Stimulated activated CD8-positive, alpha-beta memory T cell treated with anti-CD3 and anti-CD28 coated beads, Interleukin-2, amount 100 ng/mL, for 48 hours (primary cell): ENCODE data around the gene ZNRF1.

Experiments
- DNase-seq, 2 donors: peaks; one replicate each; pipeline ENCODE4 v3.0.0-alpha.2; 2020; ENCODE audit warnings: low read depth in 2 of 2

ZNRF1 gene

GRCh38 chr16:75026892-75027391 is 28.1 kb downstream of the ZNRF1 start:
- DNase-seq = no peak

- DNase-seq = no peak
Measured at GRCh38 chr16:75027520-75028300, 28.9 kb downstream of the ZNRF1 start.

DNA sequence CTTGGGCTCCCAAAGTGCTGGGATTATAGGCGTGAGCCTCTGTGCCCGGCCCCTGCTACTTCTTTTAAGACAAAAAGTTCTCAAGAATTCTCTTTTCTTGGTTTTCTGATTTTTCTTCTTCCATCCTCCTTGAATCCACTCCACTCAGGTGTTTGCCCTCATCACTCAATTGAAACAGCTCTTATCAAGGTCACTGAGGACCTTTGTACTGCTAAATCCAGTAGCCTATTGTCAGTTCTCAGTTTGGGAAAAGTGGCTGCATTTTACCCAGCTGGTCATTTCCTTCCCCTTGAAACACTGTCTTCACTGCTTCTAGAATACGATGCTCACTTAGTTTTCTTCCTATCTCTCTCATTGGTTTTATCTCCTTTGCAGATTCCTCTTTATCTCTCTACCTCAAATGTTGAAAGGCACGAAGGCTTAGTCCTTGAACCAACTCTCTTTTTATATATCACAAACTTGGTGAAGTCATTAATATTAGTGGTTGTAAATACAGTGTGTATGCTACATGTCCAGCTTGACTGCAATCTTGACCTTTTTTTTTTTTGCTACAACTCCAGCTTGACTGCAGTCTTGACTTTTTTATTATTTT is 29.8 kb downstream of the ZNRF1 start:
- no peak for DNase-seq

DNA sequence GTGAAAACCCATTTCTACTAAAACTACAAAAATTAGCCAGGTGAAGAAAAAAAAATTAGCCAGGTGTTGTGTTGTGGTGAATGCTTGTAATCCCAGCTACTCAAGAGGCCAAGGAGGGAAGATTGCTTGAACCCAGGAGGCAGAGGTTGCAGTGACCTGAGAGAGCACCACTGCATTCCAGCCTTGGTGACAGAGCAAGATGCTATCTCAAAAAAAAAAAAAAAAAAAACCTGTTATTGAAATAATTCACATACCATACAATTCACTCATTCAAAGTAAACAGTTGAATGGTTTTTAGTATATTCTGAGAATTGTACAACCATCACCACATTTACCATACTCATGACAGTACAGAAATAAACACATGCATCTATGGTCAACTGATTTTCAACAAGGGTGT is 31.0 kb downstream of the ZNRF1 start:
- no peak for DNase-seq

DNA sequence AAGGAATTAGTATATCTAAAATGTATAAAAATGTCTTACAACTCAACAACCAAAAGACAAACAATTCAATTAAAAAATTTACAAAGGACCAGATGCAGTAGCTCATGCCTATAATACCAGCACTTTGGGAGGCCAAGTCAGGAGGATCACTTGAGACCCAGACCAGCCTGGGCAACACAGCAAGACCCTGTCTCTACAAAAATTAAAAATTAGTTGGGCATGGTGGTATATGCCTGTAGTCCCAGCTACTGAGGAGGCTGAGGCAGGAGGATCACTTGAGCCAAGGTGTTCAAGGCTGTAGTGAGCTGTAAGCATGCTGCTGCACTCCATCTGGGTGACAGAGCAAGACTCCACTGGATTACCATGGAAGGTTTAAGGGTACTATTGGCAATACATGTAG is 33.8 kb downstream of the ZNRF1 start:
- no peak for DNase-seq

GRCh38 chr16:75035410-75035968 is 36.7 kb downstream of the ZNRF1 start:
- no peak for DNase-seq

DNA sequence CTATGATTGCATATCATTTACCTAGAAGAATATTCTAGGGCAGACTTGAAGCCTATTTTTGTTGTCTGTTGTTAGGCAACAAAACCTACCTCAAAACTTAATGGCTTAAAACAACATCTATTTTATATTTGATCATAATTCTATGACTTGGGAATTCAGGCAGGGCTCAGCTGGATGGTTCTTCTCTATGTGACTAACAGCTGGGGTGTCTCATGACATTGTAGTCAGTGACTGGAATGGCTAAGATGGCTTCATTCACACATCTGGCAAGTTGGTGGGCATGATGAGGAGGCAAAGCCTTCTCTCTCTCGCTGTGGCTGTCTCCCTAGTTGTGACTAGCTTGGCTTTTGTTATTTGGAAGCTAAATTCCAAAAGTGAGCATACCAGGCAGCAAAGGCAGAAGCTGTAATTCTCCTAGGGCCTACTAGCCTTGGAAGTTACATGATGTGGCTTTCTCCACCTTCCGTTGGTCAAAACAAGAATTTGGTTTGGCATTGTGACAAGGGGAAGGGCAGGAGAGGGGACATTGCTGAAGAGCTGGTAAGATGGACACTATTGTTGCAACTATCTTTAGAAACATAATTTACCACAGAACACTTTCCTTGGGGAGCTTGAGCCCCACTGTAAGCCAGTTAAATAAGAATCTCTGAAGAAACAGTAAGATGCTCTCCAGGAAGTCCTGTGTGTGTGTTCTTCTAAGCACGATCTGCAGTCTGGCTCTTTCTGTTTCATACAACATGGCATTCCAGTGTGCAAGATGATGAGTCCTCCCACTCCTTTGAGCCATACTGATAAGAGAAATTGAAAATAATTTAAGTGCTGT is 39.4 kb downstream of the ZNRF1 start:
- no peak for DNase-seq

DNA sequence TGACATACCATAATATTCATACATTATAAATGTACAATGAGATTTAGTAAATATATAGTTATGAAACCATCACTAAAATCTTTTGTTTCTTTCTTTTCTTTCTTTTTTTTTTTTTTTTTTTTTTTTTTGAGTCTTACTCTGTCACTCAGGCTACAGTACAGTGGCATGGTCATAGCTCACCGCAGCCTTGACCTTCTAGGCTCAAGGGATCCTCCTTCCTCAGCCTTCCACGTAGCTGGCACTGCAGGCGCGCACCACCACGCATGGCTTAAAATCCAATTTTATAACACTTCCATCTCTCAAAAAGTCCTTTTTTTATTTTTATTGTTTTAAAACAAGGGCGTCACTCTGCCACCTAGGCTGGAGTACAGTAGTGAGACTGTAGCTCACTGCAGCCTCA is 41.1 kb downstream of the ZNRF1 start:
- DNase-seq = no peak

DNA sequence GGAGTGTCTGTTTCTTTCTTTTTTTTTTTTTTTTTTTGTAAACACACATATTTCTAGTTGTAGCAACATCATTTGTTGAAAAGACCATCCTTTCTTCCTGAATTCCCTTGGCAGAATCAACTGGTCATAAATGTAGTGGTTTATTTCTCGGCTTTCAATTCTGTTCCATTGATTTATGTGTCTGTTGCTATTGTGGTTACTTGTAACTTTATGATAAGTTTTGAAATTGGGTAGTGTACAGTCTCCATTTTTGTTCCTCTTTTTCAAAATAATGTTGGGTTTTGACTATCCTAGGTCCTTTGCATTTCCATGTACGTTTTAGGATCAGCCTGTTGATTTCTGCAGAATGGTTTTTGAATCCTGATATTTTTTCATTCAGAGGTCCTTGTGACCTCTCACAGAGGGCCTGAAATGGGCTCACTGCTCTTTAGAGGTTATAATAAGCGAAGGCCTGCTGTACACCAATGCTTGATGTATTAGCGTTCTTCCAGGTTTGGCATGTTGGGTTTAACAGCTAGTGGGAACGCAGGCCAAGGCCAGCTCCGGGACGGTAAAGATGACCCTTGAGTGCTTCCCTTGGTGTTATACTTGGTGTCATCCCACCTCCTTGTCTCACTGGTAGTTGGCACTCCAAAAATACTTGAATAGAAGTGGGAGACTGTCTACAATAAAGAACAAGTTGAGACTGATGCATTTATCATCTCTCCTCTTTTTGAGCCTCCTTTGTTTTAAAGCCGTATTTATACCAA is 43.8 kb downstream of the ZNRF1 start:
- DNase-seq = no peak

DNA sequence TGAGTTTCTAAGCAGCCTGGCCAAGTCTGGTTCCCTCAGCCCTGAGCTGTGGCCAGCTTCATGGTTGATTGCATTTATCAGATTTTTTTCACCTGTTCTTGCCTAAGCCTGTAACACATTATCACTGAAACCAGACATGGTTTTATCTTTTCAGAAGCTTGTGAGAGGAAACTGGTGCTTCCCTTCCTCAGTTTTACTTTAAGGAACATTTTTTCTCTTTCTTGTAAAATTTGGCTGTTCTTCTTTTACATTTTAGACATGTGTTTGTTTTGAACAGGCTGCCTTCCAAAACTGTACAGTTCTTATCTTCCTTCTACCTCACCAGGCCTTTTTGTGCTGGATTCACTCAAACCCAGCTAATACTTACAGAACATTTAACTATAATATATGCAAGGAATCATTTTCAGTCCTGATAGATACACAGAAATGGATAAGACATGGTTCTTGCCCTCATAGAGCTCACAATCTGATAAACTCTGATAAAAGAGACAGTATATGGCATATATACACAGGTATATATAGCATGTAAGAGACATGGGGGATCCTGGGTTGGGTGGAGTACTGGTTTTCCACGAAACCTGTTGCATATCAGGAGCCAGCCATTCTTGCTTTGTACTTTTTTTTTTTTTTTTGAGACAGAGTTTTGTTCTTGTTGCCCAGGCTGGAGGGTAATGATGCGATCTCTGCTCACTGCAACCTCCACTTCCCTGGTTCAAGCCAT is 44.5 kb downstream of the ZNRF1 start:
- DNase-seq = no peak

GRCh38 chr16:75044800-75045361 is 46.1 kb downstream of the ZNRF1 start:
- no peak for DNase-seq

GRCh38 chr16:75045424-75045823 is 46.6 kb downstream of the ZNRF1 start:
- no peak for DNase-seq

GRCh38 chr16:75048054-75048453 is 49.2 kb downstream of the ZNRF1 start:
- DNase-seq = no peak

DNA sequence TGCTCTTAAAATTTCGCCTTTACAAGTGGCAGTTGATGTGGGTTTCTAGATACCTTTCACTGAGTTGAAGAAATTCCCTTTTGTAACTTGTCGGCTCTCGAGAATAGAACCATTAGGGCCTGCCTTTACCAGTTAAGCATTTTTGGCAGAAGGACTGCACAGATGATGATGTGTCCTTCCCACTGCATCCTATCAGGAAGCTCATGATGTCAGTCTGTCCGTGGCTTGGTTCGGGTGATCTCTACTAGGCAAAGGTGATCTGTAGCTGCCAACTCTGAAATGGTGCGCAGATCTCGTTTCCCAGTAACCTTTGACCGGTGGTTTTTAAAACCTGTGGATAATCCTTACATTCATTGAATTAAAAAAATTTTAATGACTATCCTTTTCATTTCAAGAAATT is 49.7 kb downstream of the ZNRF1 start:
- no peak for DNase-seq

- no peak for DNase-seq
Measured at GRCh38 chr16:75052481-75053202, 53.8 kb downstream of the ZNRF1 start.

- DNase-seq = no peak
Measured at GRCh38 chr16:75053791-75054555, 55.1 kb downstream of the ZNRF1 start.

GRCh38 chr16:75054556-75054947 is 55.7 kb downstream of the ZNRF1 start:
- no peak for DNase-seq

DNA sequence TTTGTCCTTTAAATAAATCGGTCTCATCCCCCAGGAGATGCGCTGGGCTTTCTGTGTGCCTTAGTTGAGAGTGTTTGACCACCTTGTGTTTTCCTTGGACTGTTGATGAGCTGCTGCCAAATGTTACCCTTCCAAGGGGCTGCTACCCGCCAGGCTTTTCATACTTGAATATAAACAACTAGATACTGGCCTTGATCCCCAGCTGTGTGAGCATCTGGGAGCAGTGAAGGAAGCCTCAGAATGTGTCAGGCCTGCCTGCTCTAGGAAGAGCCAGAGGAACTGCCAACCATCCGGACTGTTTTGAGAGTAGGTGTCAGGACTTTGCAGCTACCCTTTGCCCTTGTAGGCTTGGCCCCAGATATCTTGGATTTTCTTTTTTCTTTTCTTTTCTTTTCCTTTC is 60.0 kb downstream of the ZNRF1 start:
- DNase-seq = no peak

- DNase-seq = no peak
Measured at GRCh38 chr16:75059411-75059810, 60.6 kb downstream of the ZNRF1 start.
